GM12873 (cell line): ENCODE data around the gene TMEM26.

Source experiments
- CTCF ChIP-seq: IDR thresholded peaks from 2 replicates; pipeline ENCODE4 v1.5.1; 2012; ENCODE audit warnings: low read depth, mild to moderate bottlenecking, moderate library complexity, low read length, control low read depth; ENCODE audit not compliant: insufficient read depth; ENCODE audit errors: missing control alignments

TMEM26 gene

GRCh38 chr10:61439058-61439609 is 14.0 kb downstream of the TMEM26 start:
- TF ChIP-seq CTCF = no peak

GRCh38 chr10:61438141-61438988 is 14.8 kb downstream of the TMEM26 start:
- no peak for TF ChIP-seq CTCF

- TF ChIP-seq CTCF = no peak
Observed at GRCh38 chr10:61423178-61423577, 30.0 kb downstream of the TMEM26 start.

DNA sequence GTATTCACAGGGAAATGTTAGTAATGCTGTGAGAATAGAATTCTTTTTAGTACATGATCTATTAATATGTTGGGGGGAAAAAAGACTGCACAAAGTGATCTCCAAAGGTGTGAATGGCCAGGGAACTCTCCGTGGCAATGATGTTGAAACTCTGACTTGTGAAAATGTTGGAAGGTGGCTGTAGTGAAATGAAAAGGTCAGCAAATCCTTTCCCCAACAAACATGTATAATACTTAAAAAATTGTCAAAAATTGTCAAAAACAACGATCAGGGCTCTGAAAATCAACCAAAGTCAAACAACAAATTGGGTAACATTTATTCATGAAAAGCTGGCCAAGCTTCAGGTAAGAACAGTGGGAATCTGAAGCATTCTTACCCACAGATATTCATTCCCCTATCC is 35.5 kb downstream of the TMEM26 start:
- no peak for TF ChIP-seq CTCF

DNA sequence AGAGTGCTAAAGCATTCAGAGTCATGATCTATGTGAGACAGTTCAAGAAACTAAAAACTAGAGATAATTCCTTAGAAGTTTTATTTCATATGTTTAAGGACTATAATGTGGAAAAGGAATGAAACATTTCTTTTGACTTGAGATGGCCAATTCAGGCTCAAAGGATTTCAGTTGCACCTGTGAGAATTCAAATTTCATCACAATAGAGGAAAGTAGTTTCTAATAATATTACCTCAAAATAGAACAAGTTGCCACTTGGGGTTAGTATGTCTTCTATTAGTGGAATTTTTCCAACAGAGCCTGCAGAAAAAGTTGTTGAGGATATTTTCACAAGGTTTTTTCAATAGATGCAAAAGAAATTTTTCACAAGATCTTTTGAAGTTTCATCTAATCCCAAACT is 37.4 kb downstream of the TMEM26 start:
- no peak for TF ChIP-seq CTCF

GRCh38 chr10:61411706-61412105 is 41.5 kb downstream of the TMEM26 start:
- no peak for TF ChIP-seq CTCF

GRCh38 chr10:61410353-61411070 is 42.7 kb downstream of the TMEM26 start:
- no peak for TF ChIP-seq CTCF
